Muscle layer of duodenum (tissue), 2 donors: Measurements from ENCODE around the gene KCNMB4.

Experiments used
- H3K27ac ChIP-seq: one replicate; pipeline ENCODE4 v1.7.0; 2013; ENCODE audit warnings: mild to moderate bottlenecking, low read length
- H3K27me3 ChIP-seq: one replicate; pipeline ENCODE4 v1.7.0; 2013; ENCODE audit warnings: low read depth, mild to moderate bottlenecking, control low read depth, low read length
- H3K36me3 ChIP-seq, 2 donors: one replicate each; pipeline ENCODE4 v1.7.0; 2013; ENCODE audit warnings: low read length in 2 of 2, control low read depth in 1 of 2, mild to moderate bottlenecking in 1 of 2; ENCODE audit not compliant: insufficient read depth in 2 of 2, control insufficient read depth in 1 of 2
- H3K4me1 ChIP-seq, 2 donors: one replicate each; pipeline ENCODE4 v1.7.0; 2013; ENCODE audit warnings: low read length in 2 of 2, mild to moderate bottlenecking in 2 of 2, control low read depth in 1 of 2, moderate library complexity in 1 of 2; ENCODE audit not compliant: insufficient read depth in 2 of 2, control insufficient read depth in 1 of 2
- H3K4me3 ChIP-seq, 2 donors: one replicate each; pipeline ENCODE4 v1.7.0; 2013; ENCODE audit warnings: low read length in 2 of 2, low read depth in 1 of 2, mild to moderate bottlenecking in 1 of 2
- H3K9me3 ChIP-seq, 2 donors: one replicate each; pipeline ENCODE4 v1.7.0; 2013; ENCODE audit warnings: low read length in 2 of 2, control low read depth in 1 of 2, mild to moderate bottlenecking in 1 of 2; ENCODE audit not compliant: control insufficient read depth in 1 of 2
- donor health status: healthy.

KCNMB4 gene

GRCh38 chr12:70365648-70366518, at the start of gene KCNMB4:
Gene KCNMB4, plus strand, starts transcription at chr12:70366290. Its CDS starts 445 bp downstream, at chr12:70366735.
- peaks cover 0 to 15% of the 10 kb centered on the region in 2 donors for H3K4me1 ChIP-seq
- H3K36me3 ChIP-seq: no peaks in the 10 kb centered on the region
- H3K9me3 ChIP-seq: no peaks in the 10 kb centered on the region
- H3K27me3 ChIP-seq: peaks cover 16% of the 10 kb centered on the region
- peak within 1 kb of the TSS; percentile 78 to 86 for H3K4me3 ChIP-seq
- H3K27ac ChIP-seq: no peak within 1 kb of the TSS

GRCh38 chr12:70317781-70318180, 48.3 kb upstream of the KCNMB4 start:
- Histone ChIP-seq H3K4me3 (no peak overlapping the region), H3K27ac (no peak overlapping the region), H3K36me3 (no peaks in the 10 kb centered on the region), H3K27me3 (no peaks in the 10 kb centered on the region), H3K9me3 (no peaks in the 10 kb centered on the region), H3K4me1 (no peaks in the 10 kb centered on the region)

GRCh38 chr12:70319605-70320004, 46.5 kb upstream of the KCNMB4 start:
- Histone ChIP-seq H3K4me3 (no peak overlapping the region), H3K27ac (no peak overlapping the region), H3K27me3 (no peaks in the 10 kb centered on the region), H3K36me3 (no peaks in the 10 kb centered on the region), H3K9me3 (no peaks in the 10 kb centered on the region), H3K4me1 (no peaks in the 10 kb centered on the region)

GRCh38 chr12:70321191-70321590, 44.9 kb upstream of the KCNMB4 start:
- no peak overlapping the region for H3K27ac ChIP-seq
- no peak overlapping the region for H3K4me3 ChIP-seq
- no peaks in the 10 kb centered on the region for H3K36me3 ChIP-seq
- no peaks in the 10 kb centered on the region for H3K9me3 ChIP-seq
- H3K27me3 ChIP-seq: no peaks in the 10 kb centered on the region
- H3K4me1 ChIP-seq: no peaks in the 10 kb centered on the region

- no peaks in the 10 kb centered on the region for H3K4me1 ChIP-seq
- no peak overlapping the region for H3K4me3 ChIP-seq
- no peak overlapping the region for H3K27ac ChIP-seq
- peaks cover 0 to 5% of the 10 kb centered on the region in 2 donors for H3K36me3 ChIP-seq
- no peaks in the 10 kb centered on the region for H3K9me3 ChIP-seq
- no peaks in the 10 kb centered on the region for H3K27me3 ChIP-seq
Measured at GRCh38 chr12:70327541-70327940, 38.5 kb upstream of the KCNMB4 start.

GRCh38 chr12:70329728-70330127, 36.4 kb upstream of the KCNMB4 start:
- Histone ChIP-seq H3K4me3 (no peak overlapping the region), H3K27me3 (no peaks in the 10 kb centered on the region), H3K36me3 (peaks cover 0 to 5% of the 10 kb centered on the region in 2 donors), H3K27ac (no peak overlapping the region), H3K9me3 (no peaks in the 10 kb centered on the region), H3K4me1 (no peaks in the 10 kb centered on the region)

GRCh38 chr12:70330158-70330557, 35.9 kb upstream of the KCNMB4 start:
- Histone ChIP-seq H3K4me3 (no peak overlapping the region), H3K27ac (no peak overlapping the region), H3K27me3 (no peaks in the 10 kb centered on the region), H3K36me3 (peaks cover 0 to 5% of the 10 kb centered on the region in 2 donors), H3K4me1 (no peaks in the 10 kb centered on the region), H3K9me3 (no peaks in the 10 kb centered on the region)

GRCh38 chr12:70332236-70332635, 33.9 kb upstream of the KCNMB4 start:
- H3K4me1 ChIP-seq: no peaks in the 10 kb centered on the region
- H3K27ac ChIP-seq: no peak overlapping the region
- no peak overlapping the region for H3K4me3 ChIP-seq
- peaks cover 10 to 20% of the 10 kb centered on the region in 2 donors for H3K36me3 ChIP-seq
- H3K27me3 ChIP-seq: no peaks in the 10 kb centered on the region
- no peaks in the 10 kb centered on the region for H3K9me3 ChIP-seq

GRCh38 chr12:70334742-70335141, 31.3 kb upstream of the KCNMB4 start:
- Histone ChIP-seq H3K4me3 (no peak overlapping the region), H3K9me3 (no peaks in the 10 kb centered on the region), H3K36me3 (peaks cover 26 to 31% of the 10 kb centered on the region in 2 donors), H3K27ac (no peak overlapping the region), H3K4me1 (no peaks in the 10 kb centered on the region), H3K27me3 (no peaks in the 10 kb centered on the region)

GRCh38 chr12:70338531-70338930, 27.6 kb upstream of the KCNMB4 start:
- Histone ChIP-seq H3K27ac (no peak overlapping the region), H3K36me3 (peaks cover 53 to 57% of the 10 kb centered on the region in 2 donors), H3K4me3 (no peak overlapping the region), H3K27me3 (no peaks in the 10 kb centered on the region), H3K9me3 (no peaks in the 10 kb centered on the region), H3K4me1 (no peaks in the 10 kb centered on the region)

GRCh38 chr12:70351076-70351475, 15.0 kb upstream of the KCNMB4 start:
- H3K4me3 ChIP-seq: no peak overlapping the region
- H3K27me3 ChIP-seq: no peaks in the 10 kb centered on the region

More at GRCh38 chr12:70351076-70351475, 15.0 kb upstream of the KCNMB4 start:
- H3K27ac ChIP-seq: no peak overlapping the region
- H3K9me3 ChIP-seq: no peaks in the 10 kb centered on the region
- H3K36me3 ChIP-seq: peaks cover 7 to 22% of the 10 kb centered on the region in 2 donors
- H3K4me1 ChIP-seq: no peaks in the 10 kb centered on the region
